DMS79 (cell line): Measurements from ENCODE around the gene MCUB.

Experiments used
- DNase-seq: peaks from one replicate; lab custom pipeline; 2025; lab: John Stamatoyannopoulos, UW

Gene MCUB

DNA sequence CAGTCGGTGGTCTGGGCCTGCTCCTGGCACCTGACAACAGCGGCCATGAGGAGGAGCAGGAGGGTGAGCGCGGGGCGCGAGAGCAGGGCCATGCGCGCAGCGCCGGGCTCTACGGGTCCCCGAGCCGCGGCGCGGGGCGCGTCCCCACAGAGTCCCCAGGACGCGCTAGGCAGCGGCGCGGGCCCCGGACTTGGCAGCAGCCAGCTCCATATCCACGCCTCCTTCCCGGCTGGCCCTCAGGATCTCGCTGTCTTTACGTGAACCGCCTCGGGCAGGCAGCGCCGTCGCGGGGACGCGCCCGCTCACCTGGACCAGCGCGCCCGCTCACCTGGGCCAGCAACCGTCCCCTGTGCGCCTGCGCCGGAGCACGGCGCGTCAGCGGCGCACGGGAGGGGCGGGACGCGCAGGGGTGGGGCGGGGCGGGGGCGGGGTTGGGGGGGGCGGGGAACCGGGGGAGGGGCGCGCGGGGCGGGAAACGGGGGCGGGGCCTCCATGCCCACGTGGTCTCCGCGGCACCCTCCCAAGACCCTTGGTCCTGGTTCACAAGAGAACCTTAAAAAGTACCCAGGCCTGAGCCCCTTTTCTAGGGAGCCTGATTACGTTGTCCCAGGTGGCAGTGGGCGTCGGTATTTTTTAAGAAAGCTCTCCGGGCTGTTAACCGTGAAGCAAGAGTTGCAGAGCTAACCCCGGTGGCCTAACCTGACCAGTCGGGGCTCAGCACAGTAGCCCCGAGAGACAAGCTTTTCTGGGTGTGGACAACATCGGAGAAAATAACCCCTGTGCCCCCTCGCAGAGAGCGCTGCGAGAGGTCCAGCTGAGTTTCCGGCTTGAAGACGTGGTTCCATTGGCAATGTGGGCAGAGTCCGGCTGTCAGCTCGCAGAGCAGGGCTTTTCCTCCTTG lies 169.9 kb downstream of the MCUB start, which contains the start of gene PLA2G12A:
Gene PLA2G12A, minus strand, starts transcription at position 353 of the 901 bp plus-strand sequence. Its CDS starts 261 bp downstream, at position 92.
- peak; percentile 18 for DNase-seq

DNA sequence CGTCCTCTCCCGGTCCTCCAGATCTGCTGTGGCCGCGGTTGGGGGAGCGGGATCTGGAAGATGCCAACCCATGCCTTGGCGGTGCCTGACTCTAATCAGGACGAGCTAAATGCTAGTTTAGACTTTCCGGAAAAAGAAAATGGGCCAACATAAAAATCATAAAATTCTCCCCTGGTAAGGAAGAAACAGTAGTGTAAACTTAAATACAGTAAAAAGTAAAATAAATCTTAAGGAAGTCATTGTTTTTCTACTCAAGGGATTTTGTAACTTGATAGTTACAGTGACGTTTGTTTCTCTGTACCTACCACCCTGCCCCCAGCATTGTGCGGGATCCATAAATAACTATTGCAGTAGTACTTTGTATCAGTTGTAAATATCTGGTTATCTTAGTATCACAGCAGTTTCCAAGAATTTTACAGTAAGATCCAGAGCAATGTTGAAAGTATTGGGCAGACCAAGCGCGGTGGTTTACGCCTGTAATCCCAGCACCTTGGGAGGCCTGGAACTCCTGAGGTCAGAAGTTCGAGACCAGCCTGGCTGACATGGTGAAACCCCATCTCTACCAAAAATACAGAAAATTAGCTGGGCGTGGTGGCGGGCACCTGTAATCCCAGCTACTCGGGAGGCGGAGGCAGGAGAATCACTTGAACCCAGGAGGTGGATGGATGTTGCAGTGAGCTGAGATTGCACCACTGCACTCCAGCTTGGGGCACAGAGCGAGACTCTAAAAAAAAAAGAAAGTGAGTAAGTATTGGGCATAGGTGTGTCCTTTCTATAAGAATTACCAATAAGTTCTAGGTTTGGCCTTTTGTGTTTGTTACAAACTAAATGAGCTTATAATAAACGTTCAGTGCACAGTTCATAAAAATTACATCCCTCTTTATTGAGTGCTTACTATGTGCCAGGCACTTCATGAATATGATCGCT lies 170.8 kb downstream of the MCUB start:
- no peak for DNase-seq

DNA sequence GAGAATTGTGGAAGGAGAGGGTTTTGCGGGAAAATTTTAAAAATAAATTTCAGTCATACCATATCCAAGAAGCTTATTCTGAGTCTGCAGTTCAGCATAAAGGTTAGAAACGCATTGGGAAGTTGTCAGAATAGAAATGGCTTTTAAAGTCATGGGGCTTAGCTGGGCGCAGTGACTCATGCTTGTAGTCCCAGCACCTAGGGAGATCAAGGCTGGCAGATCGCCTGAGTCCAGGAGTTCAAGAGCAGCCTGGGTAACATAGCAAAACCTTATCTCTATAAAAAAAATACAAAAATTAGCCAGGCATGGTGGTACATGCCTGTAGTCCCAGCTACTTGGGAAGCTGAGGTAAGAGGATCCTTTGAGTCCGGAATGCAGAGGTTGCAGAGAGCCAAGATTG lies 173.7 kb downstream of the MCUB start:
- DNase-seq: no peak

DNA sequence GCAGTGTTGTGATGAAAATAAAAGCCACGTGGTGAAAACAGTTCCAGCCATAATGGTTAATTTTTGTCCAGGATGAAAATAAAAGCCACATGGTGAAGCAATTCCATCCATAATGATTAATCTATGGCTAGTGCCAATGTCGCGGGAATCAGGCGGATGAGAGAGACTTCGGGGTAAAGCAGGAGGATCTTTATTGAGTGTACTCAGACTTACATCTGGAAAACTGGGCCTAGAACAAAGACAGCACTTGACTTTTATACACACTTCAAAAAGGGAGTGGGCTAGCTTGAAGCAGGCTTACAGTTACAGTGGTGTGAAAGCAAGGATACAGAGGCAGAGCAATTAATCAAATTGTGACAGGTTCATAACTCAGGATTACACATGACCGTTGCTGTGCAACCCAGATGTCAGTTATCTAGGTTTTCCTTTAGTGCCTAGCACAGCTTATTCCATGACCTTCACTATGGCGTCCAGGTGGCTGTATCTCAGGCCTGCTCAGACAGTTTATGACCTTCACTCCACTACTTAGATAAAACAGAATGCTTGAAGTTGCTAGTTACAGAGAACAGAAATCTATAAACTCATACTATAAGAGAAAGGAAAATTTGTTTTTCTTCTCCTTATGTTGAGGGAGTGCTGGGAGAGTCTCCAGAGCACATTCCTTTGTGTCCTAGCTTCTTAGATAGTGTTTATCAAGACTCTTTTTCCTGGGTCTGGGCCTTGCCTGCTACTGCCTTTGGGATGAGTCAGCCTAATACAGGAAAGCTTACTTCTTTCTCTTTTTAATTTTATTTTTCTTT lies 175.7 kb downstream of the MCUB start:
- no peak for DNase-seq
